HG03097 (cell line): ENCODE data around the gene CCDC167.

Experiments
- ATAC-seq: cut with Tn5 transposase; IDR thresholded peaks from one replicate; pipeline ENCODE4 v1.9.1; 2021; ENCODE audit not compliant: unreplicated experiment, low FRiP score

The CCDC167 gene

GRCh38 chr6:37435816-37436215, 63.9 kb downstream of the CCDC167 start:
- ATAC-seq: no peak

- no peak for ATAC-seq
Observed at GRCh38 chr6:37435373-37435772, 64.3 kb downstream of the CCDC167 start.

- peak; percentile 26 for ATAC-seq
Observed at GRCh38 chr6:37433657-37434271, 65.9 kb downstream of the CCDC167 start.
